ENCODE data around the gene TSEN34. TPM values are rescaled to one million over a fixed set of nuclear protein-coding genes. Genes with fewer than 3 reads are reported as not detected.
A peak's percentile ranks its signal among the peaks of the same experiment; 100 is the strongest.

The TSEN34 gene
- total RNA-seq, result 29.7 TPM

DNA sequence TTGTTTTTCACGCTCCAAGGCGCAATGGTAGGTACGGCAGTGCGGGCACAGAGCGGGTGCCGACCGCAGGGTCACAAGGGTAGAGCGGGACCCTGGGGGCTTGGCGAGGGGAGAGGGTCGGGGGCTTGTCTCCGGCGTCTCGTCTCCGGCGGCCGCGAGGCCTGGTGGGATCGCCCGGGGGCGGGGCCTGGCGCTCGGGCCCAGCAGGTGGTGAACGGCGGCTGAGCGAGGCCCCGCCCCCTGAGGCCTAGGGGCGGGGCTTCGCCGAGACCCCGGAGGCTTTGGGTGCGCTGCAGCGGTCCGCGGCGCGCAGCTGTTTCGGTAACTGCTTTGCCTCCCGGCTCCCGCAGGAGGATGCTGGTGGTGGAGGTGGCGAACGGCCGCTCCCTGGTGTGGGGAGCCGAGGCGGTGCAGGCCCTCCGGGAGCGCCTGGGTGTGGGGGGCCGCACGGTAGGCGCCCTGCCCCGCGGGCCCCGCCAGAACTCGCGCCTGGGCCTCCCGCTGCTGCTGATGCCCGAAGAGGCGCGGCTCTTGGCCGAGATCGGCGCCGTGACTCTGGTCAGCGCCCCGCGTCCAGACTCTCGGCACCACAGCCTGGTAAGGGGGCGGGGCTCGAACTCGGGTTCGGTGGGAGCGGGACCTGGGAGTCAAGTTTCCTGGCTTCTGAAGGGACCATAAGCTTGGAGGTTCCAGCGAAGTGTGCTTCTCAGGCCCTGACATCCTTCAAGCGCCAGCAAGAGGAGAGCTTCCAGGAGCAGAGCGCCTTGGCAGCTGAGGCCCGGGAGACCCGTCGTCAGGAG lies at the start of gene TSEN34:
Gene TSEN34, plus strand, starts transcription at position 298 of the 800 bp plus-strand sequence. Its CDS starts 57 bp downstream, at position 355.
- H3K4me3 ChIP-seq (ENCODE audit: low read length in 3 of 3), result peak within 1 kb of the TSS; percentile 88 to 95 (median 93)
- H3K9ac ChIP-seq (ENCODE audit: low read depth in 1 of 3, low read length in 3 of 3), result peak within 1 kb of the TSS; percentile 93 to 97 (median 97)
- peaks cover 16 to 24% (median 18%) of the 10 kb centered on the region in 3 donors for H3K4me1 ChIP-seq (ENCODE audit: control insufficient read depth in 3 of 3, insufficient read depth in 3 of 3, low read length in 3 of 3)
- H3K36me3 ChIP-seq (ENCODE audit: control insufficient read depth in 3 of 3, insufficient read depth in 3 of 3, low read length in 3 of 3), result peaks cover 10 to 22% (median 13%) of the 10 kb centered on the region in 3 donors
- no peaks in the 10 kb centered on the region for H3K9me3 ChIP-seq (ENCODE audit: control insufficient read depth in 3 of 3, low read length in 3 of 3)
- H3K27ac ChIP-seq (ENCODE audit: low read depth, low read length), result peak within 1 kb of the TSS; percentile 100
- H3K27me3 ChIP-seq (ENCODE audit: control insufficient read depth in 3 of 3, insufficient read depth in 3 of 3, low read length in 3 of 3), result no peaks in the 10 kb centered on the region

DNA sequence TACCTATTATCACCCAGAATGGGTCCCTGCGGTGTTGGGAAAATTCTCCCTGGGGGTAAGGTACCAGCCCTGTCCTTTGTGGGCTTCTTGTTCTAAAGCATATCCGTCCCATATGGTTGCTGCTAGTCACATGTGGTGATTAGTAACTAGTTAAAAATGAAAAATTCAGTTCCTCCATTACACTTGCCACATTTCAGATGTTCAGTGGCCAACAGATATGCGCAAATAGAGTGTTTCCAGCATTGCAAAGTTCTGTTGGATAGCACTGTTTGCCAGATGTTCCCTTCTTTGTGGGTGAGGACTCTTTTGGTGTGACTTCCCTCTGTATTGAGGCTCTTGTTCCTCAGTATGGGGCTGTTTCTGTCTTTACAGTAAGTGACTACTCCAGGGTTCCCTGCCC lies 49.8 kb upstream of the TSEN34 start:
- Histone ChIP-seq H3K4me3 (ENCODE audit: low read length in 3 of 3) (no peak overlapping the region), H3K36me3 (ENCODE audit: control insufficient read depth in 3 of 3, insufficient read depth in 3 of 3, low read length in 3 of 3) (peaks cover 42 to 55% (median 46%) of the 10 kb centered on the region in 3 donors), H3K27ac (ENCODE audit: low read depth, low read length) (no peak overlapping the region), H3K9ac (ENCODE audit: low read depth in 1 of 3, low read length in 3 of 3) (peak overlapping the region in 1 of 3 donors; percentile 7), H3K27me3 (ENCODE audit: control insufficient read depth in 3 of 3, insufficient read depth in 3 of 3, low read length in 3 of 3) (no peaks in the 10 kb centered on the region), H3K4me1 (ENCODE audit: control insufficient read depth in 3 of 3, insufficient read depth in 3 of 3, low read length in 3 of 3) (peaks cover 27 to 33% (median 31%) of the 10 kb centered on the region in 3 donors), H3K9me3 (ENCODE audit: control insufficient read depth in 3 of 3, low read length in 3 of 3) (no peaks in the 10 kb centered on the region)

DNA sequence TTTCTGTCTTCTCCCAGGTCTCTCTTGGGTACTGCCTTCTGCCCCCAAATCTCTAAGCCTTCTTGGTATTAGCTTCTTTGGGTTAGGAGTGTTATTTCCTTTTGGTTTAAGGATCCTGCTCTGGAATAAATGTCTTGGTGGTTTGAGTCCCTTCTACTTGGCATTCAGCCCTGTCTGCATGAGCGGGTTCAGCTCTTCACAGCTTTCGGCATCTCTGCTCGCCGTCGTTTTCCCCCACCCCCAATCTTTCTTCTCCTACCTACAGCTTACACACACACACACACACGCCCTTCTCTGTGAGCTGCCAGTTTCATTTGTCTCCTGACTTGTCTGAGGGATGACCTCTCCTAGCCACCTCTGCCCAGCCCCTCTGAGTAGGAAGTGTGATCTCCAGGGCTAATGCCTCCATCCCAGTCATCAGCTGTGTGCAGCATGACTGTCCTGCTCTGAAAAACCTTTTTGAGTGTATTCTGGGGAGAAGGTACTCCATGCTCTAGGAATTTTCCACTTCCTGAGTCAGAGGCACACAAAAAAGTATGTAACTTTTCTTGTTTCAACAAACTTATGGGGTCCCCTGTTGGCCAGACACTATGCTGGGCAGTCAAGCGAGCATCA lies 48.8 kb upstream of the TSEN34 start:
- Histone ChIP-seq H3K4me3 (ENCODE audit: low read length in 3 of 3) (no peak overlapping the region), H3K9me3 (ENCODE audit: control insufficient read depth in 3 of 3, low read length in 3 of 3) (no peaks in the 10 kb centered on the region), H3K4me1 (ENCODE audit: control insufficient read depth in 3 of 3, insufficient read depth in 3 of 3, low read length in 3 of 3) (peaks cover 22 to 28% (median 26%) of the 10 kb centered on the region in 3 donors), H3K9ac (ENCODE audit: low read depth in 1 of 3, low read length in 3 of 3) (no peak overlapping the region), H3K36me3 (ENCODE audit: control insufficient read depth in 3 of 3, insufficient read depth in 3 of 3, low read length in 3 of 3) (peaks cover 51 to 64% (median 56%) of the 10 kb centered on the region in 3 donors), H3K27me3 (ENCODE audit: control insufficient read depth in 3 of 3, insufficient read depth in 3 of 3, low read length in 3 of 3) (no peaks in the 10 kb centered on the region), H3K27ac (ENCODE audit: low read depth, low read length) (no peak overlapping the region)

DNA sequence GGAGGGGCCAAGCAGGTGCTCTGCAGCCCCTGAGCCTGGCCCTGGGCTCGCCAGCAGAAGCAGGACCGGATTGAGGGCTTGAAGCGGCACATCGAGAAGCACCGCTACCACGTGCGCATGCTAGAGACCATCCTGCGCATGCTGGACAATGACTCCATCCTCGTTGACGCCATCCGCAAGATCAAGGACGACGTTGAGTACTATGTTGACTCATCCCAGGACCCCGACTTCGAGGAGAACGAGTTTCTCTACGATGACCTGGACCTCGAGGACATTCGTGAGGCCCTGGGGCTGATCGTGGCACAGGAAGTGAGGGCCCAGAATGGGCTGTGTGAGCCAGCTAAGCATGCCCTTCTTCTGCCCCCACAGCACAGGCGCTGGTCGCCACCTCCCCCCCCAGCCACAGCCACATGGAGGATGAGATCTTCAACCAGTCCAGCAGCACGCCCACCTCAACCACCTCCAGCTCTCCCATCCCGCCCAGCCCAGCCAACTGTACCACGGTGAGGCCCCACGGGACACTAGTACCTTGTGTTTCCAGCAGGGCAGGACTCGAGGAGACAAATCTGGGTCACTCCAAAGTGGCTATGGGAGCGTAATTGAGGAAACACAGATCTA lies 45.5 kb upstream of the TSEN34 start:
- Histone ChIP-seq H3K36me3 (ENCODE audit: control insufficient read depth in 3 of 3, insufficient read depth in 3 of 3, low read length in 3 of 3) (peaks cover 76 to 83% (median 80%) of the 10 kb centered on the region in 3 donors), H3K9ac (ENCODE audit: low read depth in 1 of 3, low read length in 3 of 3) (no peak overlapping the region), H3K27me3 (ENCODE audit: control insufficient read depth in 3 of 3, insufficient read depth in 3 of 3, low read length in 3 of 3) (no peaks in the 10 kb centered on the region), H3K4me3 (ENCODE audit: low read length in 3 of 3) (no peak overlapping the region), H3K9me3 (ENCODE audit: control insufficient read depth in 3 of 3, low read length in 3 of 3) (no peaks in the 10 kb centered on the region), H3K27ac (ENCODE audit: low read depth, low read length) (no peak overlapping the region), H3K4me1 (ENCODE audit: control insufficient read depth in 3 of 3, insufficient read depth in 3 of 3, low read length in 3 of 3) (peaks cover 3 to 5% (median 4%) of the 10 kb centered on the region in 3 donors)

DNA sequence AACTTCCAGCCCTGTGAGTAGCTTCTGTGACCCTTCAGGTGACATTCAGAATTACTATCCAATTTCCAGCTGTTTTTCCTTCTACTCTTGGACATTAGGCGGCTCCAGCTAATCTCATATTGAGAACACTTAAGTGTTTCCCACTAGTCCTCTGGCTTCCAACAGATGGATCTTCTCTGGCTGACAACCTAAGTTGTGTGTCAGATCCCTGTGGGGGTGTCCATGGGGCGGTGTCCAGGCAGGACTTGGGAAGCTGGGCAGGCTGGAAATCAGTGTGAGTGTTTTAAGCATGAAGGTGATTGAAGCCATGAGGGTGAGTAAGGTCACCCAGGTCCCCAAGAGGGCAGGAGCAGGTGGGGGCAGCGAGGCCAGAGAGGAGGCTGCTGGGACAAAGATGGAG lies 43.4 kb upstream of the TSEN34 start:
- H3K4me3 ChIP-seq (ENCODE audit: low read length in 3 of 3), result no peak overlapping the region
- peaks cover 91% of the 10 kb centered on the region in 3 donors for H3K36me3 ChIP-seq (ENCODE audit: control insufficient read depth in 3 of 3, insufficient read depth in 3 of 3, low read length in 3 of 3)
- H3K9ac ChIP-seq (ENCODE audit: low read depth in 1 of 3, low read length in 3 of 3), result no peak overlapping the region
- no peaks in the 10 kb centered on the region for H3K4me1 ChIP-seq (ENCODE audit: control insufficient read depth in 3 of 3, insufficient read depth in 3 of 3, low read length in 3 of 3)
- no peak overlapping the region for H3K27ac ChIP-seq (ENCODE audit: low read depth, low read length)
- H3K9me3 ChIP-seq (ENCODE audit: control insufficient read depth in 3 of 3, low read length in 3 of 3), result no peaks in the 10 kb centered on the region
- H3K27me3 ChIP-seq (ENCODE audit: control insufficient read depth in 3 of 3, insufficient read depth in 3 of 3, low read length in 3 of 3), result no peaks in the 10 kb centered on the region

DNA sequence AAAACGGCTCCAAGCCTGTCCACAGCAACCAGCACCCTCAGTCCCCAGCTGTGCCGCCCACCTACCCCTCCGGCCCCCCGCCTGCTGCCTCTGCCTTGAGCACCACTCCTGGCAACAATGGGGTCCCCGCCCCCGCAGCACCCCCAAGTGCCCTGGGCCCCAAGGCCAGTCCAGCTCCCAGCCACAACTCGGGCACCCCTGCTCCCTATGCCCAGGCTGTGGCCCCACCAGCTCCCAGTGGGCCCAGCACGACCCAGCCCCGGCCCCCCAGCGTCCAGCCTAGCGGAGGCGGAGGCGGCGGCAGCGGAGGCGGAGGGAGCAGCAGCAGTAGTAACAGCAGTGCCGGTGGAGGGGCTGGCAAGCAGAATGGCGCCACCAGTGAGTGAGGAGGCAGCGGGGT lies 43.0 kb upstream of the TSEN34 start:
- no peak overlapping the region for H3K27ac ChIP-seq (ENCODE audit: low read depth, low read length)
- H3K9ac ChIP-seq (ENCODE audit: low read depth in 1 of 3, low read length in 3 of 3), result no peak overlapping the region

DNA sequence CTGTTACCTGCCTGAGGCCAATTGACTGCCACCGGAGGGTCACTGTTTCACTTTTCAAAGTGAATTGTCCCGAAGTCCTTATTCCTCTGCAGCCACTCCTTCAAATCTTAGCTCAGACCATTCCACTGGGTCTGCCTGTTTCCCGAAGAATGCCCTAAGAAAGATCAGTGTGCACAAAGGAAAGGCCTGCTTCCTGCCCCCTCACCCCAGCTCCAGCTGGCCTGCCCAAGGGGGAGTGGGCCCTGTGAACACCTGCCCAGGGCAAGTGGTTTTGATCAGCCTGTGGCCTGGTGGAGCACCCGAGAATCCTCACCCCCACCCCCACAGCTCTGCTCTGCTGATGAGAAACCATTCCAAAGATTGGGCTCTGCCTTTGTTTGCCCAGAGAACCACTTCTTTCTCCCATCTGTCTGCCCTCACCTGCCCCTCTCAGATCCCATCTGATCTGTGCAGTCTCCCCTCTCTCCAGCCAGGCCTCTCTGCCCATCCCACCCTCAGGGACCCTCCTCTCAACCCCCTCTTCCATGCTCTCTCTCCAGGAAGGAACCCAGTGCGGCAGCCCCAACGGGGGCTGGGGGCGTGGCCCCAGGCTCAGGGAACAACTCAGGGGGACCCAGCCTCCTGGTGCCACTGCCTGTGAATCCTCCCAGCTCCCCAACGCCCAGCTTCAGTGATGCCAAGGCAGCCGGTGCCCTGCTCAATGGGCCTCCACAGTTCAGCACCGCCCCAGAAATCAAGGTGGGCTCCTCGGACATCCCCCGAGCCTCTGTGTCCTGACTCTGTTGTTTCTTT lies 41.9 kb upstream of the TSEN34 start:
- no peak overlapping the region for H3K9ac ChIP-seq (ENCODE audit: low read depth in 1 of 3, low read length in 3 of 3)
- H3K4me1 ChIP-seq (ENCODE audit: control insufficient read depth in 3 of 3, insufficient read depth in 3 of 3, low read length in 3 of 3), result peaks cover 0 to 4% (median 0%) of the 10 kb centered on the region in 3 donors
- H3K27me3 ChIP-seq (ENCODE audit: control insufficient read depth in 3 of 3, insufficient read depth in 3 of 3, low read length in 3 of 3), result no peaks in the 10 kb centered on the region
- no peak overlapping the region for H3K27ac ChIP-seq (ENCODE audit: low read depth, low read length)
- no peaks in the 10 kb centered on the region for H3K9me3 ChIP-seq (ENCODE audit: control insufficient read depth in 3 of 3, low read length in 3 of 3)
- H3K4me3 ChIP-seq (ENCODE audit: low read length in 3 of 3), result no peak overlapping the region
- H3K36me3 ChIP-seq (ENCODE audit: control insufficient read depth in 3 of 3, insufficient read depth in 3 of 3, low read length in 3 of 3), result peaks cover 87 to 89% (median 88%) of the 10 kb centered on the region in 3 donors

More for the DNA sequence above, 43.0 kb upstream of the TSEN34 start:
- Histone ChIP-seq H3K4me3 (ENCODE audit: low read length in 3 of 3) (no peak overlapping the region), H3K36me3 (ENCODE audit: control insufficient read depth in 3 of 3, insufficient read depth in 3 of 3, low read length in 3 of 3) (peaks cover 88 to 89% (median 88%) of the 10 kb centered on the region in 3 donors), H3K27me3 (ENCODE audit: control insufficient read depth in 3 of 3, insufficient read depth in 3 of 3, low read length in 3 of 3) (no peaks in the 10 kb centered on the region), H3K9me3 (ENCODE audit: control insufficient read depth in 3 of 3, low read length in 3 of 3) (no peaks in the 10 kb centered on the region), H3K4me1 (ENCODE audit: control insufficient read depth in 3 of 3, insufficient read depth in 3 of 3, low read length in 3 of 3) (no peaks in the 10 kb centered on the region)

DNA sequence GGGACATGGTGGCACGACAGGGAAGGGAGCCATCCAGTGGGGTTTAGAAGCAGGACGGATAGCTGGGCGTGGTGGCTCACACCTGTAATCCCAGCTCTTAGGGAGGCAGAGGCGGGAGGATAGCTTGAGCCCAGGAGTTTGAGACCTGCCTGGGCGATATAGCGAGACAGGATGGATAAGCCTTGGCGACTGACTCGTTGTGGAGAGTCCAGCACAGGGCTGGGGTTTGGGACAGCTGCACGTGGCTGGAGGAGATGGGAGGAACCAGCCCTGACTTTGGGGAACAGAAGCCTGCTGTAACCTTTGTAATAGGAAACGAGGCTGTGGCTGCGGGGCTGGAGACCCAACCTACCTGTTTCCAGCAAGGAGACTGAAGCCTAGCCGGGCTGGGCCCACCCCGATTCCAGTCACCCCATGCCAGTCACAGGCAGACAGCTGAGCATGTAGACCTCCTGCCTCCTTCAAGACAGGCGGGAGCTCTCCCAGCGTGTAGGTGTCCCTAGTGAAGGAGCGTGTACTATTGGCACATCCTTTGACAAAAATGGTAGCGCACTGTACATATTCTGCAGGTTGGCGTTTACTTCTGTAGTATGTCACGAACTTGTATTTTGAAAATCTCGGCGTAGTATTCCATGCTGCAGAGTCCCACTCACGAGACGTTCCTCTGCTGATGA lies 39.6 kb upstream of the TSEN34 start:
- H3K36me3 ChIP-seq (ENCODE audit: control insufficient read depth in 3 of 3, insufficient read depth in 3 of 3, low read length in 3 of 3), result peaks cover 81 to 84% (median 84%) of the 10 kb centered on the region in 3 donors
- no peak overlapping the region for H3K9ac ChIP-seq (ENCODE audit: low read depth in 1 of 3, low read length in 3 of 3)
- H3K4me1 ChIP-seq (ENCODE audit: control insufficient read depth in 3 of 3, insufficient read depth in 3 of 3, low read length in 3 of 3), result peaks cover 0 to 4% (median 0%) of the 10 kb centered on the region in 3 donors
- no peaks in the 10 kb centered on the region for H3K27me3 ChIP-seq (ENCODE audit: control insufficient read depth in 3 of 3, insufficient read depth in 3 of 3, low read length in 3 of 3)
- H3K4me3 ChIP-seq (ENCODE audit: low read length in 3 of 3), result no peak overlapping the region
- H3K27ac ChIP-seq (ENCODE audit: low read depth, low read length), result no peak overlapping the region
- H3K9me3 ChIP-seq (ENCODE audit: control insufficient read depth in 3 of 3, low read length in 3 of 3), result no peaks in the 10 kb centered on the region

DNA sequence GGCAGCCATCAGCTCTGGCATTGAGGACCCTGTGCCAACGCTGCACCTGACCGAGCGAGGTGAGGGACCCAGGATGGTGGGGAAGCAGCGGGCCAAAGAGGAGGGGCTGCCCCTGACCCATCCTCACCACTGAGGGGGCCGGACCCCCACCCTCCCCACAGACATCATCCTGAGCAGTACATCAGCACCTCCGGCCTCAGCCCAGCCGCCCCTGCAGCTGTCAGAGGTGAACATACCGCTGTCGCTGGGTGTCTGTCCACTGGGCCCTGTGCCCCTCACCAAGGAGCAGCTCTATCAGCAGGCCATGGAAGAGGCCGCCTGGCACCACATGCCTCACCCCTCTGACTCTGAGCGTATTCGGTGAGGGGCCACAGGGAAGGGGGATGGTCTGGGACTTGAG lies 38.8 kb upstream of the TSEN34 start:
- peaks cover 0 to 4% (median 0%) of the 10 kb centered on the region in 3 donors for H3K4me1 ChIP-seq (ENCODE audit: control insufficient read depth in 3 of 3, insufficient read depth in 3 of 3, low read length in 3 of 3)
- no peaks in the 10 kb centered on the region for H3K9me3 ChIP-seq (ENCODE audit: control insufficient read depth in 3 of 3, low read length in 3 of 3)
- H3K4me3 ChIP-seq (ENCODE audit: low read length in 3 of 3), result no peak overlapping the region
- no peaks in the 10 kb centered on the region for H3K27me3 ChIP-seq (ENCODE audit: control insufficient read depth in 3 of 3, insufficient read depth in 3 of 3, low read length in 3 of 3)
- H3K27ac ChIP-seq (ENCODE audit: low read depth, low read length), result no peak overlapping the region
- H3K36me3 ChIP-seq (ENCODE audit: control insufficient read depth in 3 of 3, insufficient read depth in 3 of 3, low read length in 3 of 3), result peaks cover 80 to 84% (median 82%) of the 10 kb centered on the region in 3 donors
- no peak overlapping the region for H3K9ac ChIP-seq (ENCODE audit: low read depth in 1 of 3, low read length in 3 of 3)
